ENCODE results near the gene HS3ST5.
"Not testable (repeated sequence)": the region's sequence is repeated elsewhere in the genome, so short reads cannot be mapped to it uniquely, and the experiment has no call there.

The HS3ST5 gene

DNA sequence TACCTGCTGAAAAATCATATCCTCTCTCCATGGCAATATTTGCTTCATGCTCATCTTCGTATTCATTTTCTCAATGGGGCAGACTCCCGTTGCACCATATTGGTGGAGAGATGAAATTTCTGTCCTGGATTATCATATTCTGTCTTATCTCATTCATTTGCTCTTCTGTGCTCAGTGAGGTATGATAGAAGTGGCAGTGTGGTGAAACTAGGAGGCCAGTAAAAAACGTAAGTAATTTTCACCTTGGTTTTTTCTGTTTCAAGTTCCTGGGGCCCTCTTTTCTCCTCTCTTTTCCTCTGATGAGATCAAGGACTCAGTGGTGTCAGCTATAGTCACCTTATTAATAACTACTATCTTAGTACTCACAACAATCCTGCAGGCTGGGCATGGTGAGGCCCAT is 189.4 kb downstream of the HS3ST5 start:
- H3K27me3 Mint-ChIP-seq (ENCODE audit: low read depth): no peaks in the 10 kb centered on the region
- no peak overlapping the region for H3K4me3 Mint-ChIP-seq
- H3K36me3 Mint-ChIP-seq (ENCODE audit: low read depth): no peaks in the 10 kb centered on the region
- no peak overlapping the region for H3K27ac Mint-ChIP-seq
- H3K9me3 Mint-ChIP-seq: no peaks in the 10 kb centered on the region
- TF ChIP-seq, protein P1, sequence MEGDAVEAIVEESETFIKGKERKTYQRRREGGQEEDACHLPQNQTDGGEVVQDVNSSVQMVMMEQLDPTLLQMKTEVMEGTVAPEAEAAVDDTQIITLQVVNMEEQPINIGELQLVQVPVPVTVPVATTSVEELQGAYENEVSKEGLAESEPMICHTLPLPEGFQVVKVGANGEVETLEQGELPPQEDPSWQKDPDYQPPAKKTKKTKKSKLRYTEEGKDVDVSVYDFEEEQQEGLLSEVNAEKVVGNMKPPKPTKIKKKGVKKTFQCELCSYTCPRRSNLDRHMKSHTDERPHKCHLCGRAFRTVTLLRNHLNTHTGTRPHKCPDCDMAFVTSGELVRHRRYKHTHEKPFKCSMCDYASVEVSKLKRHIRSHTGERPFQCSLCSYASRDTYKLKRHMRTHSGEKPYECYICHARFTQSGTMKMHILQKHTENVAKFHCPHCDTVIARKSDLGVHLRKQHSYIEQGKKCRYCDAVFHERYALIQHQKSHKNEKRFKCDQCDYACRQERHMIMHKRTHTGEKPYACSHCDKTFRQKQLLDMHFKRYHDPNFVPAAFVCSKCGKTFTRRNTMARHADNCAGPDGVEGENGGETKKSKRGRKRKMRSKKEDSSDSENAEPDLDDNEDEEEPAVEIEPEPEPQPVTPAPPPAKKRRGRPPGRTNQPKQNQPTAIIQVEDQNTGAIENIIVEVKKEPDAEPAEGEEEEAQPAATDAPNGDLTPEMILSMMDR (IDR thresholded peaks at IDR 0.05; ENCODE audit: unreplicated experiment in 3 of 3): no peak
- H3K4me1 Mint-ChIP-seq: no peaks in the 10 kb centered on the region

DNA sequence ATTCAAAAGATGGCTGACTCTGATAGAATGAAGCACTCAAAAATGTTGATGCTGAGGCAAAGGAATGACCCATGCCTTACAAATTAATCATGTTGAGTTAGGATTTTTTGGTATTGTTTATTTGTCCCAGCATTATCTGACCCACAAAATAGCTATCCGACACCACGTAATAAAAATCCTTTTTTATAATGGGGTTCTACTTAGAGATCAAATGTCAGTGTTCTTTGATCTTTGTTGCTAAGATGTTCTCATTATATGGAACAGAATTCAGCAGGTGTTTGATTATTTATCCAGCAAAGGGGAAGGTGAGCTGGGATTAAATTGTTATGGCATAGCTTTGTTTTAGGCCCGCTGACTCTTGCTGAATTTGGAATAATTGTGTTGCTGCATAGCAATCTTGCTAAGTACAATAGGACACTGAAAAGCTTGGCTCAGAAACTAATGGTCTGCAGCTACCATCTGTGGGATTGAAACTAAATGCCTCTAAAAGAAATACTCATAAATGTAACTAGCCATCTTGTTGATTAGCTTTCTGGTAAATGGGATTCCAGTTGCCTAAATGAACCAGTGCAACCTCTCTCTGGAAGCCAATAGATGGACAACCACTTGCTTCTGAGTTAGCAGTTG is 191.6 kb downstream of the HS3ST5 start:
- no peaks in the 10 kb centered on the region for H3K4me1 Mint-ChIP-seq
- H3K36me3 Mint-ChIP-seq (ENCODE audit: low read depth): no peaks in the 10 kb centered on the region
- TF ChIP-seq, protein P1 (IDR thresholded peaks at IDR 0.05; ENCODE audit: unreplicated experiment in 3 of 3): no peak
- H3K27me3 Mint-ChIP-seq (ENCODE audit: low read depth): no peaks in the 10 kb centered on the region
- H3K27ac Mint-ChIP-seq: no peak overlapping the region
- no peak overlapping the region for H3K4me3 Mint-ChIP-seq
- H3K9me3 Mint-ChIP-seq: peaks cover 8% of the 10 kb centered on the region

DNA sequence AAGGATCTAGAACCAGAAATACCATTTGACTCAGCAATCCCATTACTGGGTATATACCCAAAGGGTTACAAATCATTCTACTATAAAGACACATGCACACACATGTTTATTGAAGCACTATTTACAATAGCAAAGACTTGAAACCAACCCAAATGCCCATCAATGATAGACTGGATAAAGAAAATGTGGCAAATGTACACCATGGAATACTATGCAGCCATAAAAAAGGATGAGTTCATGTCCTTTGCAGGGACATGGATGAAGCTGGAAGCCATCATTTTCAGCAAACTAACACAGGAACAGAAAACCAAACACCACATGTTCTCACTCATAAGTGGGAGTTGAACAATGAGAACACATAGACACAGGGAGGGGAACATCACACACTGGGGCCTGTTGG is 193.6 kb downstream of the HS3ST5 start:
- not testable (repeated sequence) for H3K27ac Mint-ChIP-seq; H3K4me3 Mint-ChIP-seq; H3K4me1 Mint-ChIP-seq; H3K36me3 Mint-ChIP-seq (ENCODE audit: low read depth); H3K27me3 Mint-ChIP-seq (ENCODE audit: low read depth); H3K9me3 Mint-ChIP-seq

DNA sequence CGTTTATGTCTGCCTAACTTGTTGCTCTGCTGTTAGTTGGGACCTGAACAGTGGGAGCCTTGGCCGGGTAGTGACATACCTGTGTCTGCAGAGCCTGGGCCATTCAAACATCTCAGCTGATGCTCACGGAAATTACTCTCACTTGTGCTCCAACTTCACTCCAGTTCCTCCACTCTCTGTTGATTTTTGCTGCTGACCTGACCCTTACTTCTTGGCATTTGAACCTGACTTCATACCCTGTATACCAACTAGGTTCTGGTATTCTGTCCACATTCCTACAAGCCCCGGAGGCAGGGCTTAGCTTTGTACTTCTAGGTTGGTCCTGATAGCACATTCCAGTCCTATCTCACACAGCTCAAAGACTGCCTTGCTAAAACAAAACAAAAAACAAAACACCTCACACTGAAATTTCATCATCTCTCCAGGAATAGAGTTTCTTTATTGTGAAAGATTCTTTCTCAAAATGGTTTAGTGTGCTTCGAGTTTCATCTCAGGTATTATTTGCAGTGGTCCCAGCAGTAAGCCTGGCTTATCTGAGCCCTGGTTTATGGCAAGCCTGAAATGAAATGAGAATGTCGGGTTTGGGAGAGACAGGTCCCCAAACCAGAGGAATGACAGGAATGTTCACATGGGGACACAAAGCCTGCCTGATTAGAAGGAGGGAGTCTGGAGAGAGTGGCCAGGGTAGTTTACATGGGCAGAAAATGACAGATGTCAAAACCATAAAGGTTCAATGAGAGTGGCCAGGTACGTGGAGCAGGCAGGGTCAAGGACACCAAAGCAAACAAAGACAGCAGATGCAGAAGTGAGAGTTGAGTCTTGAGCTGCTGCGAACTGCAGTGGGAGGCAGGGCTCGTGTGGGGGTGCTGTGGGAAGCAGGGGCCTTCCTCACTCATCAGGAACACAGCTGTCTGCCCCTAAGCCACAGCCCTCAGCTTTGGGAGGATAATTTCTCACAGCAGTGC is 197.7 kb downstream of the HS3ST5 start:
- no peak overlapping the region for H3K4me3 Mint-ChIP-seq
- no peak overlapping the region for H3K27ac Mint-ChIP-seq
- H3K9me3 Mint-ChIP-seq: peaks cover 8% of the 10 kb centered on the region
- H3K36me3 Mint-ChIP-seq (ENCODE audit: low read depth): no peaks in the 10 kb centered on the region
- H3K27me3 Mint-ChIP-seq (ENCODE audit: low read depth): peaks cover 4% of the 10 kb centered on the region
- TF ChIP-seq, protein P1 (IDR thresholded peaks at IDR 0.05; ENCODE audit: unreplicated experiment in 3 of 3): no peak
- peaks cover 5% of the 10 kb centered on the region for H3K4me1 Mint-ChIP-seq

DNA sequence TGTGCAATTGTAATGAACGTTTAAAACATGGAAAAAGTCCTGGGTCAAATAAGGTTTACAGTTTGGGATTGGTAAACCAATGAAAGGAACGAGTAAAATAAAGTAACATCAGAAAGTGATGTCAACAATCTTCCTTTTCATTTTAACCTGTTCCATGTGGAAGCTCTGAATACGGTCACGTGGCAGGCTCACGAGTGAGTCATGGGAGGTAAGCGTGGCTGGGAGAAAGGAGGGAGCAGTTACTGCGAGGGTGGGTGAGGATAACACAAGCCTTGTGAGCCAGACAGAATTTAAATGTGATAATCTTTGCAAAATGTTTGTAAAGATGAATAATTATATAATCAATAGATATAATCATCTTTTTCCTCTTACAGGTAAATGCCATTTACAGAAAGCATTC is 200.6 kb downstream of the HS3ST5 start:
- Mint-ChIP-seq H3K4me3 (no peak overlapping the region), H3K9me3 (peaks cover 6% of the 10 kb centered on the region), H3K27me3 (ENCODE audit: low read depth) (peaks cover 4% of the 10 kb centered on the region), H3K36me3 (ENCODE audit: low read depth) (no peaks in the 10 kb centered on the region), H3K27ac (no peak overlapping the region), H3K4me1 (peaks cover 5% of the 10 kb centered on the region)
- TF ChIP-seq, protein P1 (IDR thresholded peaks at IDR 0.05; ENCODE audit: unreplicated experiment in 3 of 3): no peak

DNA sequence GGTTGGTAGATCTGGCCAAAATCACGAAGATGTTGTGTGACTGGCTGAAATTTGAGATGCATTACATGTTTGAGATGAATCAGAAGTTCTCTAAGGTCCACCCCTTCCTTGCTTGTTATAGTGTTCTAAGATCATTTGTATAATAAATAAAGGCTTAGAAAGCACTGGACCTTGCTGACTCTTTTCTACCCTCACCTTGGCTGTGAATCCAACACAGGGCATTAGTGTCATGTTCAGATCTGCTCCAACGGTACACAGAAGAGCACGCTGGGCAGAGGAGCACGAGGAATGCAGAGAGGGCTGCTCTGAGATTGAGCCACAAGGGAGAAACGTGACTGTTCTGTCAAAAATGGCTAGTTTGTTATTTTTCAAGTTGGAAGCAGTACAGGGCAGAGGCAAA is 202.4 kb downstream of the HS3ST5 start:
- no peak overlapping the region for H3K27ac Mint-ChIP-seq

More for the DNA sequence above, 202.4 kb downstream of the HS3ST5 start:
- Mint-ChIP-seq H3K36me3 (ENCODE audit: low read depth) (no peaks in the 10 kb centered on the region), H3K4me3 (no peak overlapping the region), H3K27me3 (ENCODE audit: low read depth) (peaks cover 4% of the 10 kb centered on the region), H3K9me3 (no peaks in the 10 kb centered on the region), H3K4me1 (peaks cover 8% of the 10 kb centered on the region)
- TF ChIP-seq, protein P1 (IDR thresholded peaks at IDR 0.05; ENCODE audit: unreplicated experiment in 3 of 3): no peak

Measured in nephron (organoid).